GM21367 (cell line): ENCODE data around the gene ZNF408.

Experiments
- ATAC-seq: cut with Tn5 transposase; IDR thresholded peaks from one replicate; pipeline ENCODE4 v1.9.1; 2021; ENCODE audit not compliant: unreplicated experiment

The ZNF408 gene

DNA sequence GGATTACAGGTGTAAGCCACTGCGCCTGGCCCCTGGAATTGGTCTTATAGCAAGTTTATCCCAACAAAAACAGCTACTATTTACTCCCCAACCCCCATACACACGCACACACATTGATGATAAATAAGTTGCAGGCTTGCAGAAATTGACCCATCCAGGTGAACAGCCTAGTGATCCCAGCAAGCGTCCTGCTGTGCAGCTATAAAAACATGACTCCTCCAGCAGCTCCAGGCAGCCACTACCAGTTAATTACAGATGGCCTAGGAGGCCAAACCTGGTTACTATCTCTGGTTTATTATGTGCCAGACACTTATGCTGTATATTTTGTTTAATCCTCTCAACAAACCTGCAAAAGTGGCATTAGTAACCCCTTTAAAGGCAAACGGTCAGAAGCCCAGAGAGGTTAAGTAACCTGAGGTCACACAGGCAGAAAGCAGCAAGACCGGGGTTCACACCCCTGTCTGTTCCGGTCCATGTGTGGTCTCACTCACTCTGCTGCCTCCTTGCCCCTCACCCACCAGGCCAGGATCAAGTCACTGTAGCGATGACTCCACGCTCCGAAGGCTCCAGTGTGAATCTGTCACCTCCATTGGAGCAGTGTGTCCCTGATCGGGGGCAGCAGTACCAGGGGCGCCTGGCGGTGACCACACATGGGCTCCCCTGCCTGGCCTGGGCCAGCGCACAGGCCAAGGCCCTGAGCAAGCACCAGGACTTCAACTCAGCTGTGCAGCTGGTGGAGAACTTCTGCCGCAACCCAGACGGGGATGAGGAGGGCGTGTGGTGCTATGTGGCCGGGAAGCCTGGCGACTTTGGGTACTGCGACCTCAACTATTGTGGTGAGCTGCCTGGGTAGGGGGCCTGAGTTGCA, 24.7 kb downstream of the ZNF408 start:
- no peak for ATAC-seq

GRCh38 chr11:46726206-46726862, 25.5 kb downstream of the ZNF408 start:
- no peak for ATAC-seq

GRCh38 chr11:46727952-46728658, 27.3 kb downstream of the ZNF408 start:
- ATAC-seq, result no peak

GRCh38 chr11:46728659-46729040, 27.8 kb downstream of the ZNF408 start:
- no peak for ATAC-seq

- ATAC-seq, result no peak
These were observed 28.5 kb downstream of the ZNF408 start for GRCh38 chr11:46729110-46730027.

DNA sequence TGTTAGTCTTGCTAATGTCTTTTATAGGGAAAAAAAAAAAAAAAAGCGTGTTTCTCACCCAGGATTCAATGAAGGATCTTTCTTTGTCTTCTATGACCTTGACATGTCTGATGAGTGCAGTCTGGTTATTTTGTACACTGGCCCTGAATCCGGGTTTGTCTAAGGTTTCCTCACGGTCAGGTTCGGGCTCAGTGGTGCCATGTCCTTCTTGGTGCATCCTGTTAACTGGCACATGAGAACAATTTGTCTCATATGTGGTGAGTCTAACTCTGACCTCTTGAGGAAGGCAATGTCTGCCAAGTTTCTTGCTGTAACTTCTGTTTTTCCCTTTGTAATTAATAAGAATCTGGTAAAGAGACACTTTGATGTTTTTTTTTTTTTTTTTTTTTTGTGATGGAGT, 30.7 kb downstream of the ZNF408 start:
- ATAC-seq, result no peak

GRCh38 chr11:46733234-46733633, 32.4 kb downstream of the ZNF408 start:
- no peak for ATAC-seq

- no peak for ATAC-seq
These were observed 35.3 kb downstream of the ZNF408 start for GRCh38 chr11:46736146-46736545.

GRCh38 chr11:46736615-46737014, 35.8 kb downstream of the ZNF408 start:
- no peak for ATAC-seq

- no peak for ATAC-seq
These were observed 36.9 kb downstream of the ZNF408 start for GRCh38 chr11:46737699-46738098.

DNA sequence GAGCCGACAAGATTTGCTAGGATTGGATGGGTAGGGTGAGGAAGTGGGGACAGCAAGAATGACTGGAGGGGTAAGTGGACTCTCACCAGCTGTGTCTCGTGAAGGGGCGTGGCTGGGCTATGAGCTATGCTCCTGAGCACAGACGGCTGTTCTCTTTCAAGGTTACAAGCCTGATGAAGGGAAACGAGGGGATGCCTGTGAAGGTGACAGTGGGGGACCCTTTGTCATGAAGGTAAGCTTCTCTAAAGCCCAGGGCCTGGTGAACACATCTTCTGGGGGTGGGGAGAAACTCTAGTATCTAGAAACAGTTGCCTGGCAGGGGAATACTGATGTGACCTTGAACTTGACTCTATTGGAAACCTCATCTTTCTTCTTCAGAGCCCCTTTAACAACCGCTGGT, 38.1 kb downstream of the ZNF408 start:
- no peak for ATAC-seq

GRCh38 chr11:46741600-46742484, 41.0 kb downstream of the ZNF408 start:
- no peak for ATAC-seq

DNA sequence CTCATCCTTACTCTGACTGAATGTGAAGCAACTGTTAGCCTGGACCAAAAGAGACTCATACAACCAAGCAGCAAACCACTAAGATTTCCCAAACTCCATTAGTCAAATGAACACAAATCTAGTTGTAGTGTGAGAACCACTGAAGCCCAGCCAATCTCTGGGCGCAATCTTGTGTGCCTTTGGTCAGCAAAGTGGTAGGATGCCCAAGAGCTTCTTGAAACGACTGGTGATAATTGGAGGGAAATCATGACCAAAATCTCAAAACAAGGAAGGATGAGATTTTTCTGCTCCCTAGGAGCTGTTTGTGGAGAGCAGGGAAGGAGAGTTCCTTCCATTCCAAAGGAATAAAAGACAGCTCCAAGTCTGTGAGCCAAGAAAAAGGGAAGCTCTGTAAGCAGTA, 42.2 kb downstream of the ZNF408 start:
- no peak for ATAC-seq

- no peak for ATAC-seq
These were observed 43.0 kb downstream of the ZNF408 start for GRCh38 chr11:46743693-46744339.

- no peak for ATAC-seq
These were observed 44.5 kb downstream of the ZNF408 start for GRCh38 chr11:46745328-46745727.

DNA sequence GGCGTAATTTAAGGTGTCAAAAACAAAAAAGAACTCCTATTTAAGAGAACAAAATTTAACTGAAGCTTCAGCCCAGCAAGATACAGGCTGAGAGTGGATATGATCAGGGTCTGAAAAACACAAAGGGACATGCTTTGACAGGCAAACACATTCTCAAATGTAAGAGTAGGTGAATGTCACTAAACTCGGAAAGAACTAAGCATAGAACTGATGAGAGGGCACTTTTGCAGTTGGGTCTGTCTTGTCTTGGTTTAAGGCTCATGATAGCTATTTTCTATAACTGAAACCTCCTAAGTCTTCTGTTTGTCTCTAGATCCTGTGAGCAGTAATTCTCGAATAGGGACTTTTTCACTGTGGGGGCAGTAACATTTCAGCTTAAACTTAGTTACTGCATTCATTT, 45.2 kb downstream of the ZNF408 start:
- ATAC-seq, result no peak

DNA sequence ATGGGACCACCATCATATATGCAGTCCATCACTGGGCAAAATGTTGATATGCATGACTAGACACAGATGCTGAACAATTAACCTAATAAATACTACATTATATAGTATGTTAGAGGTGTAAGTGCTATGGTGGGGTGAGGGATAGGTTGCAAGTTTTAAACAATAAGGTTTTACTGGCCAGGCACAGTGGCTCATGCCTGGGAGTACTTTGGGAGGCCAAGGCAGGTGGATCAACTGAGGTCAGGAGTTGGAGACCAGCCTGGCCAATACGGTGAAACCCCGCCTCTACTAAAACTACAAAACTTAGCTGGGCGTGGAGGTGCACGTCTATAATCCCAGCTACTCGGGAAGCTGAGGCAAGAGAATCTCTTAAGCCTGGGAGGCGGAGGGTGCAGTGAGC, 46.3 kb downstream of the ZNF408 start:
- ATAC-seq, result no peak
